LNCAP (cell line): ENCODE results near the gene TTC21A.

ENCODE experiments used
- CTCF ChIP-seq: fragments of 450-650 bp; IDR thresholded peaks from 2 replicates; pipeline ENCODE4 v1.5.1; 2017; ENCODE audit warnings: mild to moderate bottlenecking

TTC21A gene

GRCh38 chr3:39113291-39113690 lies 5.8 kb downstream of the TTC21A start:
- TF ChIP-seq CTCF = no peak

GRCh38 chr3:39114456-39114855 lies 7.0 kb downstream of the TTC21A start:
- TF ChIP-seq CTCF = no peak

- no peak for TF ChIP-seq CTCF
Observed at GRCh38 chr3:39115870-39116269, 8.4 kb downstream of the TTC21A start.

- TF ChIP-seq CTCF = no peak
Observed at GRCh38 chr3:39118079-39118478, 10.6 kb downstream of the TTC21A start.

- no peak for TF ChIP-seq CTCF
Observed at GRCh38 chr3:39118931-39119660, 11.6 kb downstream of the TTC21A start.

GRCh38 chr3:39121621-39122020 lies 14.1 kb downstream of the TTC21A start:
- no peak for TF ChIP-seq CTCF

GRCh38 chr3:39122813-39123212 lies 15.3 kb downstream of the TTC21A start:
- TF ChIP-seq CTCF = no peak
